Activated naive CD4-positive, alpha-beta T cell treated with anti-CD3 and anti-CD28 coated beads for 36 hours (primary cell): ENCODE data around the gene SH2D3A. TPM values are rescaled to one million over a fixed set of nuclear protein-coding genes. Genes with fewer than 3 reads are reported as not detected.
"Not testable (repeated sequence)": the region's sequence is repeated elsewhere in the genome, so short reads cannot be mapped to it uniquely, and the experiment has no call there.

Source experiments
- CTCF ChIA-PET: fragments of 350-600 bp; sonication (Branson Sonifier 250); formaldehyde crosslinking; loops from one replicate; lab custom pipeline; 2021; ENCODE audit warnings: antibody characterized with exemption; lab: Charles Lee
- DNase-seq: peaks from one replicate; pipeline ENCODE4 v3.0.0-alpha.2; 2020
- H3K27ac Mint-ChIP-seq: one replicate; pipeline ENCODE4 v1.8.0; 2021; ENCODE audit warnings: mild to moderate bottlenecking, mixed read lengths
- H3K27me3 Mint-ChIP-seq: one replicate; pipeline ENCODE4 v1.8.0; 2021; ENCODE audit warnings: low read depth, mixed read lengths
- H3K36me3 Mint-ChIP-seq: one replicate; pipeline ENCODE4 v1.8.0; 2021; ENCODE audit warnings: low read depth, mixed read lengths
- H3K4me1 Mint-ChIP-seq: one replicate; pipeline ENCODE4 v1.8.0; 2021; ENCODE audit warnings: low read depth, mixed read lengths
- H3K4me3 Mint-ChIP-seq: one replicate; pipeline ENCODE4 v1.8.0; 2021; ENCODE audit warnings: mild to moderate bottlenecking, moderate library complexity, mixed read lengths
- H3K9me3 Mint-ChIP-seq: one replicate; pipeline ENCODE4 v1.8.0; 2021; ENCODE audit warnings: mixed read lengths
- intact Hi-C: fragments of 100-400 bp; cut with micrococcal nuclease; formaldehyde crosslinking; loops from one replicate; pipeline ENCODE4 v1.15.1; 2023
- total RNA-seq, 2 experiments: library from RNA; stranded (reverse); gene quantifications; one replicate each; pipeline ENCODE4 v1.2.3, GENCODE V29; 2021

Gene SH2D3A
- total RNA-seq, 2 experiments from 2014 or later = 23.2 to 24.9 TPM

GRCh38 chr19:6713773-6714692, 53.2 kb downstream of the SH2D3A start:
- CTCF ChIA-PET = interaction anchor here (0.5 to 0.7 kb wide), 2 partner anchors 80 to 150 kb away, joined by 3 read pairs; no protein-coding TSS in a partner anchor
- H3K4me1 Mint-ChIP-seq = peaks cover 14% of the 10 kb centered on the region

GRCh38 chr19:6712692-6713670, 54.3 kb downstream of the SH2D3A start:
- Mint-ChIP-seq H3K4me1 (peaks cover 14% of the 10 kb centered on the region), H3K27ac (no peak overlapping the region)

More at GRCh38 chr19:6713773-6714692, 53.2 kb downstream of the SH2D3A start:
- Mint-ChIP-seq H3K27ac (no peak overlapping the region), H3K4me3 (no peak overlapping the region), H3K27me3 (peaks cover 27% of the 10 kb centered on the region), H3K9me3 (no peaks in the 10 kb centered on the region), H3K36me3 (no peaks in the 10 kb centered on the region)
- no peak for DNase-seq
- intact Hi-C loops = no loop called here

GRCh38 chr19:6712231-6712630, 55.0 kb downstream of the SH2D3A start:
- Mint-ChIP-seq H3K4me3 (no peak overlapping the region), H3K36me3 (no peaks in the 10 kb centered on the region), H3K27me3 (peaks cover 31% of the 10 kb centered on the region), H3K27ac (no peak overlapping the region), H3K9me3 (no peaks in the 10 kb centered on the region), H3K4me1 (peaks cover 14% of the 10 kb centered on the region)
- intact Hi-C loops = no loop called here
- CTCF ChIA-PET = no interaction called here
- DNase-seq = no peak

More at GRCh38 chr19:6712692-6713670, 54.3 kb downstream of the SH2D3A start:
- intact Hi-C loops = no loop called here
- Mint-ChIP-seq H3K4me3 (no peak overlapping the region), H3K27me3 (peaks cover 31% of the 10 kb centered on the region), H3K36me3 (no peaks in the 10 kb centered on the region), H3K9me3 (no peaks in the 10 kb centered on the region)
- DNase-seq = no peak
- CTCF ChIA-PET = no interaction called here

GRCh38 chr19:6711605-6712004, 55.6 kb downstream of the SH2D3A start:
- H3K27ac Mint-ChIP-seq = no peak overlapping the region
- intact Hi-C loops = loop anchor here (2.0 kb wide), 1 partner anchor 79 kb away; no protein-coding TSS in a partner anchor
- no peak for DNase-seq
- CTCF ChIA-PET = interaction anchor here (1.1 to 1.2 kb wide), 2 partner anchors 12 to 493 kb away, joined by 3 read pairs; no protein-coding TSS in a partner anchor
- no peaks in the 10 kb centered on the region for H3K9me3 Mint-ChIP-seq
- H3K4me1 Mint-ChIP-seq = peaks cover 14% of the 10 kb centered on the region
- H3K4me3 Mint-ChIP-seq = no peak overlapping the region
- peaks cover 31% of the 10 kb centered on the region for H3K27me3 Mint-ChIP-seq
- no peaks in the 10 kb centered on the region for H3K36me3 Mint-ChIP-seq

GRCh38 chr19:6711078-6711361, 56.2 kb downstream of the SH2D3A start:
- intact Hi-C loops = loop anchor here (2.0 kb wide), 1 partner anchor 78 kb away; no protein-coding TSS in a partner anchor
- Mint-ChIP-seq H3K36me3 (no peaks in the 10 kb centered on the region), H3K4me1 (peaks cover 14% of the 10 kb centered on the region), H3K27ac (no peak overlapping the region), H3K9me3 (no peaks in the 10 kb centered on the region), H3K4me3 (no peak overlapping the region), H3K27me3 (peaks cover 31% of the 10 kb centered on the region)
- no peak for DNase-seq
- CTCF ChIA-PET = interaction anchor here (1.1 to 1.2 kb wide), 2 partner anchors 13 to 492 kb away, joined by 3 read pairs; no protein-coding TSS in a partner anchor

- intact Hi-C loops = loop anchor here (2.0 kb wide), 1 partner anchor 78 kb away; no protein-coding TSS in a partner anchor
- CTCF ChIA-PET = interaction anchor here (1.1 to 1.2 kb wide), 2 partner anchors 13 to 492 kb away, joined by 3 read pairs; no protein-coding TSS in a partner anchor
- H3K4me1 Mint-ChIP-seq = peaks cover 14% of the 10 kb centered on the region
- H3K27ac Mint-ChIP-seq = no peak overlapping the region
- H3K36me3 Mint-ChIP-seq = no peaks in the 10 kb centered on the region
- no peaks in the 10 kb centered on the region for H3K9me3 Mint-ChIP-seq
- no peak overlapping the region for H3K4me3 Mint-ChIP-seq
- peaks cover 31% of the 10 kb centered on the region for H3K27me3 Mint-ChIP-seq
- DNase-seq = peak; percentile 25
These were observed 56.8 kb downstream of the SH2D3A start for GRCh38 chr19:6710273-6711077.

GRCh38 chr19:6709549-6709948, 57.7 kb downstream of the SH2D3A start:
- peaks cover 14% of the 10 kb centered on the region for H3K4me1 Mint-ChIP-seq
- H3K27ac Mint-ChIP-seq = no peak overlapping the region
- DNase-seq = no peak
- no peaks in the 10 kb centered on the region for H3K9me3 Mint-ChIP-seq
- H3K4me3 Mint-ChIP-seq = no peak overlapping the region
- CTCF ChIA-PET = no interaction called here
- intact Hi-C loops = no loop called here
- H3K27me3 Mint-ChIP-seq = peaks cover 31% of the 10 kb centered on the region
- no peaks in the 10 kb centered on the region for H3K36me3 Mint-ChIP-seq

GRCh38 chr19:6708913-6709312, 58.3 kb downstream of the SH2D3A start:
- H3K27ac Mint-ChIP-seq, H3K36me3 Mint-ChIP-seq, DNase-seq, H3K4me3 Mint-ChIP-seq, CTCF ChIA-PET, intact Hi-C loops, H3K9me3 Mint-ChIP-seq: not testable (repeated sequence)
- Mint-ChIP-seq H3K4me1 (peaks cover 14% of the 10 kb centered on the region), H3K27me3 (peaks cover 31% of the 10 kb centered on the region)

- Mint-ChIP-seq H3K36me3 (no peaks in the 10 kb centered on the region), H3K9me3 (no peaks in the 10 kb centered on the region), H3K4me3 (no peak overlapping the region), H3K4me1 (peaks cover 14% of the 10 kb centered on the region), H3K27me3 (peaks cover 31% of the 10 kb centered on the region), H3K27ac (no peak overlapping the region)
- DNase-seq = no peak
- CTCF ChIA-PET = no interaction called here
- intact Hi-C loops = no loop called here
These were observed 58.9 kb downstream of the SH2D3A start for GRCh38 chr19:6708346-6708745.

- Mint-ChIP-seq H3K36me3 (no peaks in the 10 kb centered on the region), H3K27ac (no peak overlapping the region), H3K27me3 (peaks cover 31% of the 10 kb centered on the region), H3K9me3 (no peaks in the 10 kb centered on the region), H3K4me1 (peaks cover 14% of the 10 kb centered on the region), H3K4me3 (no peak overlapping the region)
- CTCF ChIA-PET = no interaction called here
- DNase-seq = no peak
- intact Hi-C loops = no loop called here
These were observed 59.6 kb downstream of the SH2D3A start for GRCh38 chr19:6707658-6708018.

- no peaks in the 10 kb centered on the region for H3K9me3 Mint-ChIP-seq
- CTCF ChIA-PET = no interaction called here
- DNase-seq = no peak
- intact Hi-C loops = no loop called here
- H3K27ac Mint-ChIP-seq = no peak overlapping the region
- no peaks in the 10 kb centered on the region for H3K36me3 Mint-ChIP-seq
- H3K4me1 Mint-ChIP-seq = peaks cover 14% of the 10 kb centered on the region
- peaks cover 29% of the 10 kb centered on the region for H3K27me3 Mint-ChIP-seq
- H3K4me3 Mint-ChIP-seq = no peak overlapping the region
These were observed 60.1 kb downstream of the SH2D3A start for GRCh38 chr19:6707011-6707657.
